Activated naive CD4-positive, alpha-beta T cell treated with anti-CD3 and anti-CD28 coated beads, Interleukin-2, amount 50 U/mL, for 72 hours (primary cell): ENCODE data around the gene ZNF669. TPM values are rescaled to one million over a fixed set of nuclear protein-coding genes. Genes with fewer than 3 reads are reported as not detected.

Experiments used
- total RNA-seq, 2 donors: library from RNA; stranded (reverse); gene quantifications; one replicate each; pipeline ENCODE4 v1.2.3, GENCODE V29; 2022

ZNF669 gene
- total RNA-seq, 2 donors from 2014 or later = 6.2 to 10.1 TPM

Other genes starting within 250 kb of the ZNF669 start
- 10 to 100 TPM; 43.3 to 46.8 TPM for gene AHCTF1, start 172.4 kb downstream of the ZNF669 start, total RNA-seq
- gene ZNF695, start 96.3 kb downstream of the ZNF669 start, total RNA-seq = under 1 TPM; 0.43 to 0.77 TPM
- gene ZNF670, start 25.5 kb downstream of the ZNF669 start, total RNA-seq = 1 to 10 TPM; 3.2 to 4.5 TPM
- 10 to 100 TPM; 11.0 to 13.2 TPM for gene ZNF124, start 67.7 kb upstream of the ZNF669 start, total RNA-seq
- gene VN1R5, start 151.7 kb upstream of the ZNF669 start, total RNA-seq = not detected
- gene ZNF496, start 227.5 kb upstream of the ZNF669 start, total RNA-seq = 10 to 100 TPM in 1 of 2 donors, 1 to 10 TPM in 1; 4.8 to 14.5 TPM